ENCODE data around the gene SH2B2.
A peak's percentile ranks its signal among the peaks of the same experiment; 100 is the strongest.

SH2B2 gene

DNA sequence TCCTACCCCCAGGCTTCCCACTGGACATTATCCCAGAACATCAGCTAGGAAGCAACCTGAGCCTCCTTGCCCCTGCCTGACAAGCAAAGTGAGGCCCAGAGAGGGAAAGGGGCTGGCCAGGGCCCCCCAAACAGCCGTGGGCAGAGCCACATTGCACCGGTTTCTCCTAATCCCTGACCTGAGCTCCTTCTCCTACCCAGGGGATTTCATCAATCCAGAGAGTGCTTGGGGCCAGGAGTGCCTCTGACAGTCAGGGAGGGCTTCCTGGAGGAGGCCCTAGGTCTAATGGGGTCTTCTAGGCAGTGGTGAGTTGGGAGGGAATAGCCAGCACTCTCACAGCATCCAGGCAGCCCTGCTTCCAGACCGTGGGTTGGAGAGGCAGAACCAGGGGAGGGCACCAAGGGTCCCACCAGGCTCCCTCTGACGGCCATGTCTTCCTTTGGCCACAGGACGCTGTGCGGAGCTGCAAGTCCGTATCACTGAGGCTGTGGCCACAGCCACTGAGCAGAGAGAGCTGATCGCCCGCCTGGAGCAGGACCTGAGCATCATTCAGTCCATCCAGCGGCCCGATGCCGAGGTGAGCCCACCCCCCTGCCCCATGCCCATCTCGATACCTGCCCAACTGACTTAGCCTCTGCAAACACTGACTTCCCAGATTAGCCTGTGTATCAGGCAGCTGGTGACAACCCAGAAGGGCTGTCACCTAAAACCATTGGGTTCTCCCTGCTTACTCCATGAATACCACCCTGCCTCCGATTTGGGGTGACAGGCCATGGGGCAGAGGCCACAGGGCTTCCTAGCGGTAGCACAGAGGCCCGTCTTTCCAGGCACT lies 13.5 kb upstream of the SH2B2 start:
- in situ Hi-C loops (cut with HindIII; ENCODE audit: low sequenced_read_pairs), result no loop called here
- no peak overlapping the region for H3K4me3 ChIP-seq (ENCODE audit: low read depth, low read length)
- DNase-seq (ENCODE audit: low read depth, low spot score), result no peak
- TF ChIP-seq, protein P1, sequence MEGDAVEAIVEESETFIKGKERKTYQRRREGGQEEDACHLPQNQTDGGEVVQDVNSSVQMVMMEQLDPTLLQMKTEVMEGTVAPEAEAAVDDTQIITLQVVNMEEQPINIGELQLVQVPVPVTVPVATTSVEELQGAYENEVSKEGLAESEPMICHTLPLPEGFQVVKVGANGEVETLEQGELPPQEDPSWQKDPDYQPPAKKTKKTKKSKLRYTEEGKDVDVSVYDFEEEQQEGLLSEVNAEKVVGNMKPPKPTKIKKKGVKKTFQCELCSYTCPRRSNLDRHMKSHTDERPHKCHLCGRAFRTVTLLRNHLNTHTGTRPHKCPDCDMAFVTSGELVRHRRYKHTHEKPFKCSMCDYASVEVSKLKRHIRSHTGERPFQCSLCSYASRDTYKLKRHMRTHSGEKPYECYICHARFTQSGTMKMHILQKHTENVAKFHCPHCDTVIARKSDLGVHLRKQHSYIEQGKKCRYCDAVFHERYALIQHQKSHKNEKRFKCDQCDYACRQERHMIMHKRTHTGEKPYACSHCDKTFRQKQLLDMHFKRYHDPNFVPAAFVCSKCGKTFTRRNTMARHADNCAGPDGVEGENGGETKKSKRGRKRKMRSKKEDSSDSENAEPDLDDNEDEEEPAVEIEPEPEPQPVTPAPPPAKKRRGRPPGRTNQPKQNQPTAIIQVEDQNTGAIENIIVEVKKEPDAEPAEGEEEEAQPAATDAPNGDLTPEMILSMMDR (IDR thresholded peaks at IDR 0.05; ENCODE audit: low read depth, low read length), result no peak

GRCh38 chr7:102273749-102274712 lies 12.6 kb upstream of the SH2B2 start:
- TF ChIP-seq, protein P1 (IDR thresholded peaks at IDR 0.05; ENCODE audit: low read depth, low read length), result no peak
- DNase-seq (ENCODE audit: low read depth, low spot score), result peak; percentile 36
- no peak overlapping the region for H3K4me3 ChIP-seq (ENCODE audit: low read depth, low read length)
- in situ Hi-C loops (cut with HindIII; ENCODE audit: low sequenced_read_pairs), result no loop called here

GRCh38 chr7:102275123-102275703 lies 11.5 kb upstream of the SH2B2 start:
- in situ Hi-C loops (cut with HindIII; ENCODE audit: low sequenced_read_pairs), result no loop called here
- TF ChIP-seq, protein P1 (IDR thresholded peaks at IDR 0.05; ENCODE audit: low read depth, low read length), result no peak
- H3K4me3 ChIP-seq (ENCODE audit: low read depth, low read length), result no peak overlapping the region
- DNase-seq (ENCODE audit: low read depth, low spot score), result no peak

- DNase-seq (ENCODE audit: low read depth, low spot score), result no peak
- no peak overlapping the region for H3K4me3 ChIP-seq (ENCODE audit: low read depth, low read length)
- TF ChIP-seq, protein P1 (IDR thresholded peaks at IDR 0.05; ENCODE audit: low read depth, low read length), result no peak
- in situ Hi-C loops (cut with HindIII; ENCODE audit: low sequenced_read_pairs), result no loop called here
Measured at GRCh38 chr7:102277901-102278300, 8.8 kb upstream of the SH2B2 start.

DNA sequence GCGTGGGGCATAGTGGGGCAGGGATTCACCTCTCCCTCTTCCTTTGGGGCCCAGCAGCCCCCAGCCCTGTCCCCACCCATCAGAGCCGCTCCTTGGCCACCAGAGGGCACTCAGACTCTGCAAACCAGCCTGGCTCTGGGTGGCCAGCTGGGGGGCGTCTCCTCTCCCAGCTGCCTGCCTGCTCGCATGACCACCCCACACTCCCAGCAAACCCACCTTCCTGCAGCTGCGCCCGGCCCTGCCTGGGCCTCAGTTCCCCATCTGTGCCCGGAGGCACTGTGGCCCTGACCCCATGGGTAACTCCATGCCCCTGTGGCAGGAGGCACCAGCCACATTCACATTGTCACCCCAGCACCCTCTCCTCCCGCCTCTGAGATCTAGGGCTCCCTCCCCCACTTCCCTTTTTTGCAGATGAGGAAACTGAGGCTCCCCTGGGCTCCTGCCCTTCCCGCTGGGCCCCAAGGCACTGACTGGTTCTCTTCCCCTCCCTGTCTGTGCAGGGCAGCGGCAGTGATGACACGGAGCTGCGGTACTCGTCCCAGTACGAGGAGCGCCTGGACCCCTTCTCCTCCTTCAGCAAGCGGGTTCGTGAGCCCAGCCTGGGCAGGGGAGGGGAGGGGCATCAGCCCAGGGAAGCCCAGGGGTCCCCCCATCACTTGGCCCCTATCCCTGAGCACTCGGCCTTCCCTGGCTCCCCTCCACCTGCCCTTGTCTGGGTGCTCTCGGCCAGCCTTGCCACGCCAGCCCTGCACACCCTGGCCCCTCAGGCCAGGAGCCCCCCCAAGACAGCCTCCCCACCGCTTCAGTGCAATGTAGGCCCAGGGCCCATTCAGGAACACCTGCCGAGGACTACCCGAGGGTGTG lies 6.9 kb upstream of the SH2B2 start:
- TF ChIP-seq, protein P1 (IDR thresholded peaks at IDR 0.05; ENCODE audit: low read depth, low read length), result peak; percentile 91
- H3K4me3 ChIP-seq (ENCODE audit: low read depth, low read length), result no peak overlapping the region
- DNase-seq (ENCODE audit: low read depth, low spot score), result peak; percentile 51
- in situ Hi-C loops (cut with HindIII; ENCODE audit: low sequenced_read_pairs), result loop anchor here (10.0 kb wide), 1 partner anchor 135 kb away; no protein-coding TSS in a partner anchor
